Measurements from ENCODE around the gene MT1H.

GRCh38 chr16:56633535-56633934, 36.1 kb upstream of the MT1H start:
- TF ChIP-seq CTCF (IDR thresholded peaks at IDR 0.05) (no peak), POLR2AphosphoS5 (IDR thresholded peaks at IDR 0.05) (no peak), POLR2A (IDR thresholded peaks at IDR 0.05) (no peak)

All from suprapubic skin (tissue), 4 donors.